Measurements from ENCODE around the gene ECHDC3. TPM values are rescaled to one million over a fixed set of nuclear protein-coding genes. Genes with fewer than 3 reads are reported as not detected.

ECHDC3 gene
- total and polyA plus RNA-seq, 2 of the 8 experiments (the other 6 are each of a cell fraction or from before 2014, with no cell fraction given): 15.6 to 19.9 TPM

- Histone ChIP-seq H3K79me2 (ENCODE audit: control insufficient read depth in 1 of 2, insufficient read depth in 2 of 2, low read length in 2 of 2) (no peaks in the 10 kb centered on the region), H3K4me2 (ENCODE audit: insufficient read depth in 1 of 2, low read depth in 2 of 2, low read length in 2 of 2) (no peak overlapping the region), H3K4ac (replicated peaks; ENCODE audit: insufficient read length, low read depth, low read length) (no peak overlapping the region), H2AFZ (ENCODE audit: low read length) (no peak overlapping the region), H3K27me3 (replicated peaks in 1 of 4; ENCODE audit: control insufficient read depth in 3 of 4, extremely low read depth in 1 of 4, insufficient read depth in 3 of 4, low read length in 3 of 4) (no peaks in the 10 kb centered on the region), H4K91ac (replicated peaks; ENCODE audit: insufficient read length, low read length) (no peak overlapping the region), H3K23me2 (ENCODE audit: low read depth, low read length) (no peaks in the 10 kb centered on the region), H2AK5ac (ENCODE audit: low read depth, low read length) (no peak overlapping the region), H2BK5ac (ENCODE audit: low read depth, low read length) (no peak overlapping the region), H3K79me1 (ENCODE audit: low read depth, low read length) (no peaks in the 10 kb centered on the region), H2BK12ac (ENCODE audit: low read depth, low read length) (no peak overlapping the region), H3K27ac (ENCODE audit: low read depth, low read length) (no peak overlapping the region), H3K18ac (ENCODE audit: extremely low read depth, low read length) (no peak overlapping the region), H3K14ac (ENCODE audit: insufficient read length) (no peak overlapping the region), H2BK120ac (replicated peaks; ENCODE audit: low read depth, low read length) (no peak overlapping the region), H4K20me1 (replicated peaks in 1 of 2; ENCODE audit: control insufficient read depth in 1 of 2, insufficient read depth in 2 of 2, low read length in 2 of 2) (no peaks in the 10 kb centered on the region), H3K56ac (replicated peaks; ENCODE audit: insufficient read length, low read depth, low read length) (no peak overlapping the region), H3K4me3 (ENCODE audit: extremely low read depth in 1 of 4, insufficient read depth in 2 of 4, low read depth in 3 of 4, low read length in 4 of 4) (no peak overlapping the region), H3K9ac (replicated peaks in 1 of 4; ENCODE audit: extremely low read depth in 1 of 4, low read depth in 3 of 4, low read length in 3 of 4) (no peak overlapping the region), H3K9me3 (ENCODE audit: insufficient read depth in 2 of 2, low read depth in 1 of 2, low read length in 1 of 2) (no peaks in the 10 kb centered on the region), H3K4me1 (replicated peaks in 1 of 4; ENCODE audit: control insufficient read depth in 3 of 4, insufficient read depth in 4 of 4, low read length in 3 of 4) (no peaks in the 10 kb centered on the region), H2BK20ac (ENCODE audit: low read length) (no peak overlapping the region), H3K23ac (ENCODE audit: insufficient read length) (no peak overlapping the region), H4K8ac (ENCODE audit: extremely low read depth, insufficient read depth, low read length) (no peak overlapping the region), H3K36me3 (ENCODE audit: control insufficient read depth in 2 of 4, insufficient read depth in 4 of 4, low read length in 3 of 4) (no peaks in the 10 kb centered on the region), H4K5ac (ENCODE audit: insufficient read length, low read depth, low read length) (no peak overlapping the region), H2BK15ac (ENCODE audit: low read length) (no peak overlapping the region)
- DNase-seq (ENCODE audit: low read depth in 1 of 2, low spot score in 2 of 2) (no peak), FAIRE-seq (no peak)
- 77% methylated on average over 14 of the region's 14 CpGs; no CpG with 5 or more reads in 1 of the 2 experiments for WGBS, 2 experiments (ENCODE audit: extremely low coverage in 1 of 2, insufficient coverage in 1 of 2, insufficient read length in 1 of 2, insufficient replicate concordance in 2 of 2, low coverage in 1 of 2, low lambda C conversion rate in 2 of 2, missing lambda C conversion rate in 1 of 2)
- ChIA-PET CTCF (ENCODE audit: partially characterized antibody) (interaction anchor here (0.5 to 1.6 kb wide), 4 partner anchors 10 to 286 kb away, joined by 3 to 7 read pairs (median 3); no protein-coding TSS in a partner anchor), POLR2A (ENCODE audit: partially characterized antibody) (no interaction called here)
- TF ChIP-seq RAD21 (IDR thresholded peaks at IDR 0.05 in 1 of 2, conservative IDR thresholded peaks at IDR 0.05 in 1 of 2; ENCODE audit: low read depth in 2 of 2, low read length in 2 of 2) (no peak), TEAD4 (IDR thresholded peaks at IDR 0.05; ENCODE audit: low read depth, low read length) (no peak), RFX5 (IDR thresholded peaks at IDR 0.05; ENCODE audit: borderline replicate concordance, low read depth, low read length) (no peak), TAF1 (IDR thresholded peaks at IDR 0.05; ENCODE audit: low read depth, low read length) (no peak), PHF8 (conservative IDR thresholded peaks at IDR 0.05; ENCODE audit: low read depth, low read length) (no peak), YY1 (IDR thresholded peaks at IDR 0.05; ENCODE audit: low read depth, low read length) (no peak), KDM4A (IDR thresholded peaks at IDR 0.05; ENCODE audit: low read depth, low read length, severe bottlenecking) (no peak), ATF2 (IDR thresholded peaks at IDR 0.05; ENCODE audit: low read length) (no peak), MAFK (IDR thresholded peaks at IDR 0.05; ENCODE audit: low read depth, low read length) (no peak), SUZ12 (IDR thresholded peaks at IDR 0.05; ENCODE audit: low read length) (no peak), SRF (IDR thresholded peaks at IDR 0.05; ENCODE audit: low read depth, low read length) (no peak), ASH2L (IDR thresholded peaks at IDR 0.05; ENCODE audit: low read length) (no peak)
Measured at GRCh38 chr10:11699550-11700097, 42.6 kb upstream of the ECHDC3 start.

Measured in H1 (cell line).